Loucy (cell line): ENCODE data around the gene OSBPL9.
"Not testable (repeated sequence)": the region's sequence is repeated elsewhere in the genome, so short reads cannot be mapped to it uniquely, and the experiment has no call there.

Source experiments
- H2AFZ ChIP-seq: fragments of 200-600 bp; sonication (generic); 2 replicates; pipeline ENCODE4 v1.6.0; 2016; ENCODE audit warnings: antibody characterized with exemption, mild to moderate bottlenecking, low read length, moderate library complexity
- H3F3A ChIP-seq: fragments of 200-600 bp; 2 replicates; pipeline ENCODE4 v1.6.0; 2016; ENCODE audit warnings: antibody characterized with exemption, low read depth, mild to moderate bottlenecking
- H3K27me3 ChIP-seq: fragments of 200-600 bp; sonication (generic); 2 replicates; pipeline ENCODE4 v1.6.1; 2014; ENCODE audit warnings: low read length, mild to moderate bottlenecking; ENCODE audit not compliant: insufficient read depth, poor library complexity, severe bottlenecking
- H3K36me3 ChIP-seq: fragments of 200-600 bp; sonication (generic); 2 replicates; pipeline ENCODE4 v1.6.1; 2016; ENCODE audit warnings: low read length; ENCODE audit not compliant: insufficient read depth
- H3K4me1 ChIP-seq: fragments of 200-600 bp; sonication (generic); 2 replicates; pipeline ENCODE4 v1.5.1; 2014; ENCODE audit warnings: low read length, mild to moderate bottlenecking; ENCODE audit not compliant: insufficient read depth, poor library complexity, severe bottlenecking
- H3K4me2 ChIP-seq: fragments of 200-600 bp; sonication (generic); 2 replicates; pipeline ENCODE4 v1.6.0; 2014; ENCODE audit warnings: antibody characterized with exemption, low read length, low read depth, mild to moderate bottlenecking; ENCODE audit not compliant: poor library complexity, severe bottlenecking
- H3K4me3 ChIP-seq: fragments of 200-600 bp; sonication (generic); 2 replicates; pipeline ENCODE4 v1.5.1; 2014; ENCODE audit warnings: low read length, mild to moderate bottlenecking, mixed read lengths; ENCODE audit not compliant: poor library complexity, severe bottlenecking
- H3K79me2 ChIP-seq: fragments of 200-600 bp; sonication (generic); 2 replicates; pipeline ENCODE4 v1.6.1; 2014; ENCODE audit warnings: low read length; ENCODE audit not compliant: insufficient read depth
- H3K9ac ChIP-seq: fragments of 200-600 bp; sonication (generic); 2 replicates; pipeline ENCODE4 v1.6.0; 2014; ENCODE audit warnings: mild to moderate bottlenecking, low read depth, low read length, moderate library complexity; ENCODE audit not compliant: poor library complexity, severe bottlenecking
- H3K9me2 ChIP-seq: fragments of 200-600 bp; sonication (generic); replicated peaks from 2 replicates; pipeline ENCODE4 v1.6.1; 2016; ENCODE audit warnings: low read depth, low read length, mixed read lengths
- H3K9me3 ChIP-seq: fragments of 200-600 bp; sonication (generic); 2 replicates; pipeline ENCODE4 v1.6.1; 2014; ENCODE audit warnings: mild to moderate bottlenecking, antibody characterized with exemption, low read length, low read depth; ENCODE audit not compliant: insufficient read depth
- H4K20me1 ChIP-seq: fragments of 200-600 bp; sonication (generic); 2 replicates; pipeline ENCODE4 v1.6.0; 2014; ENCODE audit warnings: antibody characterized with exemption, low read length, mild to moderate bottlenecking; ENCODE audit not compliant: insufficient read depth, poor library complexity, severe bottlenecking
- EZH2phosphoT487 ChIP-seq: fragments of 200-600 bp; IDR thresholded peaks from 2 replicates; pipeline ENCODE4 v1.6.1; 2018; ENCODE audit warnings: antibody characterized with exemption, mild to moderate bottlenecking, moderate library complexity, borderline replicate concordance
- TF ChIP-seq, protein P1 (sequence below): fragments of 200-600 bp; sonication (generic); conservative IDR thresholded peaks from 2 replicates; pipeline ENCODE4 v1.5.1; 2014; ENCODE audit warnings: mild to moderate bottlenecking, antibody characterized with exemption, low read length

Gene OSBPL9

GRCh38 chr1:51729824-51730301 is 113.0 kb downstream of the OSBPL9 start:
- peaks cover 53% of the 10 kb centered on the region for H3K4me1 ChIP-seq
- peak overlapping the region; percentile 95 for H3K4me2 ChIP-seq
- no peaks in the 10 kb centered on the region for H3F3A ChIP-seq
- H4K20me1 ChIP-seq, result peaks cover 22% of the 10 kb centered on the region
- H3K36me3 ChIP-seq, result no peaks in the 10 kb centered on the region
- no peak for TF ChIP-seq EZH2phosphoT487
- TF ChIP-seq, protein P1, sequence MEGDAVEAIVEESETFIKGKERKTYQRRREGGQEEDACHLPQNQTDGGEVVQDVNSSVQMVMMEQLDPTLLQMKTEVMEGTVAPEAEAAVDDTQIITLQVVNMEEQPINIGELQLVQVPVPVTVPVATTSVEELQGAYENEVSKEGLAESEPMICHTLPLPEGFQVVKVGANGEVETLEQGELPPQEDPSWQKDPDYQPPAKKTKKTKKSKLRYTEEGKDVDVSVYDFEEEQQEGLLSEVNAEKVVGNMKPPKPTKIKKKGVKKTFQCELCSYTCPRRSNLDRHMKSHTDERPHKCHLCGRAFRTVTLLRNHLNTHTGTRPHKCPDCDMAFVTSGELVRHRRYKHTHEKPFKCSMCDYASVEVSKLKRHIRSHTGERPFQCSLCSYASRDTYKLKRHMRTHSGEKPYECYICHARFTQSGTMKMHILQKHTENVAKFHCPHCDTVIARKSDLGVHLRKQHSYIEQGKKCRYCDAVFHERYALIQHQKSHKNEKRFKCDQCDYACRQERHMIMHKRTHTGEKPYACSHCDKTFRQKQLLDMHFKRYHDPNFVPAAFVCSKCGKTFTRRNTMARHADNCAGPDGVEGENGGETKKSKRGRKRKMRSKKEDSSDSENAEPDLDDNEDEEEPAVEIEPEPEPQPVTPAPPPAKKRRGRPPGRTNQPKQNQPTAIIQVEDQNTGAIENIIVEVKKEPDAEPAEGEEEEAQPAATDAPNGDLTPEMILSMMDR, result no peak
- peaks cover 68% of the 10 kb centered on the region for H3K79me2 ChIP-seq
- H3K9me2 ChIP-seq, result no peaks in the 10 kb centered on the region
- peak overlapping the region; percentile 86 for H3K9ac ChIP-seq
- H2AFZ ChIP-seq, result peak overlapping the region; percentile 80
- H3K4me3 ChIP-seq, result peak overlapping the region; percentile 86
- H3K9me3 ChIP-seq, result no peaks in the 10 kb centered on the region
- H3K27me3 ChIP-seq, result no peaks in the 10 kb centered on the region

GRCh38 chr1:51731998-51732397 is 115.1 kb downstream of the OSBPL9 start:
- Histone ChIP-seq H4K20me1 (peaks cover 42% of the 10 kb centered on the region), H3K27me3 (no peaks in the 10 kb centered on the region), H3K79me2 (peaks cover 90% of the 10 kb centered on the region), H3K4me1 (peaks cover 74% of the 10 kb centered on the region), H3K9me3 (no peaks in the 10 kb centered on the region), H3K4me3 (peak overlapping the region; percentile 13), H3K9ac (peak overlapping the region; percentile 10), H3K9me2 (no peaks in the 10 kb centered on the region), H3K4me2 (peak overlapping the region; percentile 95), H3K36me3 (no peaks in the 10 kb centered on the region), H2AFZ (no peak overlapping the region), H3F3A (no peaks in the 10 kb centered on the region)
- TF ChIP-seq EZH2phosphoT487, result no peak
- TF ChIP-seq, protein P1, result no peak

DNA sequence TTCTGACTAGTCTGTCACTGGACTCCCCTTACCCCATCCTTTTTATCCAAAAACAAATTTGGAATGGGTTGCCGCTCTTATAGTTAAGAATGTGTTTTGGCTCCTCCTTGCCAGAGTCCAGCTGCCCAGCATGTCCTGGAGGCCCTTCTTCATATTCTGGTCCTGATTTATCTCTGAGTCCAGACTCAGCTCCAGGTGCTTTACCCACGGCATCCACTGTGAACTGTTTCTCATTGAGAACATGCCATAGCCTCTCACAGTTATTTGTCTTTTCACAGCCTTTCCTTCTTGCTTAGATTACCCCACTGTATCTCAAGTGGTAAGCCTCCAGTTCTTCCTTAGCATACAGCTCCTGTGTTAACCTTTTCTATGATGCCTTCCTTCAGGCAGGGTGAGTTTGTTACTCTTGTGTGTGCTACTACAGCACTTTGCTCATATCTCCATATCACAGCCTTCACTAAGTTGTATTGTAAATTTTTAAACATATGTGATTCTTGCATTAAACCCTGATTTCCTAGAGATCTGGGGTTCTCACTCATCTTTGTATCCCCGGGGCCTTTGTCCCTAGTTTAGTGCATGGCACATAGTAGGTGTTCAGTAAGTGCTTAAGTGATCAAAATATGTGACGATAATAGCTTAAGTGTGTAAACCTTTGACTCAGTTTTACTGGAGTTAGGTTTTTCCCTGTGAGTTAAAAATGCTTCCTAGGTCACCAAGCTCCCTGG is 116.0 kb downstream of the OSBPL9 start:
- Histone ChIP-seq H3K4me2 (peak overlapping the region; percentile 95), H3K4me3 (peak overlapping the region; percentile 13), H3K36me3 (no peaks in the 10 kb centered on the region), H3K4me1 (peaks cover 80% of the 10 kb centered on the region), H2AFZ (no peak overlapping the region), H3K27me3 (no peaks in the 10 kb centered on the region), H3F3A (no peaks in the 10 kb centered on the region), H4K20me1 (peaks cover 51% of the 10 kb centered on the region), H3K9me2 (no peaks in the 10 kb centered on the region), H3K79me2 (peaks cover 94% of the 10 kb centered on the region), H3K9ac (peak overlapping the region; percentile 17), H3K9me3 (no peaks in the 10 kb centered on the region)
- no peak for TF ChIP-seq EZH2phosphoT487
- TF ChIP-seq, protein P1, result no peak

DNA sequence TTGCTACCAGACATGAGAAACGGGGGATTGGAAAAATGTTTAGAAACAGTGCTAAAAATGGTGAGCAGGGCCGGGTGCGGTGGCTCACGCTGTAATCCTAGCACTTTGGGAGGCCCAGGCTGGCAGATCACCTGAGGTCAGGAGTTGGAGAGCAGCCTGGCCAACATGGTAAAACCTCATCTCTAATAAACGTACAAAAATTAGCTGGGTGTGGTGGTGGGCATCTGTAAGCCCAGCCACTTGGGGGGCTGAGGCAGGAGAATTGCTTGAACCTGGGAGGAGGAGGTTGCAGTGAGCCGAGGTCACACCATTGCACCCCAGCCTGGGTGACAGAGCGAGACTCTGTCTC is 116.5 kb downstream of the OSBPL9 start:
- peak overlapping the region; percentile 95 for H3K4me2 ChIP-seq
- not testable (repeated sequence) for H2AFZ ChIP-seq, H3K27me3 ChIP-seq, H3K36me3 ChIP-seq, H3K9me3 ChIP-seq, H3K9me2 ChIP-seq, H3F3A ChIP-seq
- peak overlapping the region; percentile 13 for H3K4me3 ChIP-seq
- peaks cover 56% of the 10 kb centered on the region for H4K20me1 ChIP-seq
- peaks cover 94% of the 10 kb centered on the region for H3K79me2 ChIP-seq
- peak overlapping the region; percentile 17 for H3K9ac ChIP-seq
- H3K4me1 ChIP-seq, result peaks cover 79% of the 10 kb centered on the region
